ENCODE results near the gene NLRP1.
"Not testable (repeated sequence)": the region's sequence is repeated elsewhere in the genome, so short reads cannot be mapped to it uniquely, and the experiment has no call there.

Gene NLRP1

DNA sequence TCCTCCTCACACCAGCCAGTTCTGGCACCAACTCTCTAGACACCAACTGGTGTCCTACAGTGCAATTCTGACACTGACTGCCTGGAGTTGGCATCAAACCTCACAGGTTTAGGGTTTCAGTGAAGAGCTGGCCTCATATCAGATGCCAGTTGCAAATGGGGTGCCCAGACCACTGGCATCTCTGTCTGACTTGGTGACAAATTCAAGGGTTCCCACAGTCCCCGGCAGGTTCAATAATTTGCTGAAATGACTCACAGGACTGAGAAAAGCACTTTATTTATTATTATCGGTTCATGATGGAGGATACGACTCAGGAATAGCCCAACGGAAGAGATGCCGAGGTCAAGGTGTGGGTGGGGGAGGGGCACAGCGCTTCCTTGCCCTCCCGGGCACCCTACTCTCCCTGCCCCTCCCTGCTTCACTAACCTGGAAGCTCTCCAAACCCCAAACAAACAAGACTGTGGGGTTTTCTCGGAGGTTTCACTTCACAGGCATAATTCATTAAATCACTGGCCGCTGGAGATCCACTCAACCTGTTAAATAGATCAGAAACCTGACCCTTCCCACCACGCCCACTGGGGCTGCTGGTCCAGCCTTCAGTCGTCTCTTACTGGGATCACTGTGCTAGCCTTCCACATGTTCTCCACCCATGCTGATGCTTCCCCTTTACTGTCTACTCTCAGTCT, 1.7 kb upstream of the NLRP1 start:
- peak in 1 of 2 donors; percentile 48 for DNase-seq

DNA sequence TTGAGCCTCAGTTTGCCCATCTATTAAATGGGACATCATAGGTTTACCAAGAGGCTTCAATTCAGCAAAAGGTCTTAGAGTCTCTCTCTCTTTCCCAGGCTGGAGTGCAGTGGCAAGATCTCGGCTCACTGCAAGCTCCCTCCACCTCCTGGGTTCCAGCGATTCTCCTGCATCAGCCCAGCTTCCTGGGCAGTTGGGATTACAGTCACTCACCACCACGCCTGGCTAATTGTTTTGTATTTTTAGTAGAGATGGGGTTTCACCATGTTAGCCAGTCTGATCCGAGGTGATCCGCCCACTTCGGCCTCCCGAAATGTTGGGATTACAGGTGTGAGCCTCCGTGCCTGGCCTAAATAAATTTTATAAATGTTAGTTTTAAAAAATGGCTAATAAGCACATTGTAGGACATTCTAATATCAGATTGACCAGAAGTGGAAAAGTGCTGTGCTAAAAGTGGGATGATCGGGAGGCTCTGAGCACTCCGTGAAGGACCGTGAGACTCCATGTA, 1.0 kb upstream of the NLRP1 start:
- DNase-seq, result no peak

DNA sequence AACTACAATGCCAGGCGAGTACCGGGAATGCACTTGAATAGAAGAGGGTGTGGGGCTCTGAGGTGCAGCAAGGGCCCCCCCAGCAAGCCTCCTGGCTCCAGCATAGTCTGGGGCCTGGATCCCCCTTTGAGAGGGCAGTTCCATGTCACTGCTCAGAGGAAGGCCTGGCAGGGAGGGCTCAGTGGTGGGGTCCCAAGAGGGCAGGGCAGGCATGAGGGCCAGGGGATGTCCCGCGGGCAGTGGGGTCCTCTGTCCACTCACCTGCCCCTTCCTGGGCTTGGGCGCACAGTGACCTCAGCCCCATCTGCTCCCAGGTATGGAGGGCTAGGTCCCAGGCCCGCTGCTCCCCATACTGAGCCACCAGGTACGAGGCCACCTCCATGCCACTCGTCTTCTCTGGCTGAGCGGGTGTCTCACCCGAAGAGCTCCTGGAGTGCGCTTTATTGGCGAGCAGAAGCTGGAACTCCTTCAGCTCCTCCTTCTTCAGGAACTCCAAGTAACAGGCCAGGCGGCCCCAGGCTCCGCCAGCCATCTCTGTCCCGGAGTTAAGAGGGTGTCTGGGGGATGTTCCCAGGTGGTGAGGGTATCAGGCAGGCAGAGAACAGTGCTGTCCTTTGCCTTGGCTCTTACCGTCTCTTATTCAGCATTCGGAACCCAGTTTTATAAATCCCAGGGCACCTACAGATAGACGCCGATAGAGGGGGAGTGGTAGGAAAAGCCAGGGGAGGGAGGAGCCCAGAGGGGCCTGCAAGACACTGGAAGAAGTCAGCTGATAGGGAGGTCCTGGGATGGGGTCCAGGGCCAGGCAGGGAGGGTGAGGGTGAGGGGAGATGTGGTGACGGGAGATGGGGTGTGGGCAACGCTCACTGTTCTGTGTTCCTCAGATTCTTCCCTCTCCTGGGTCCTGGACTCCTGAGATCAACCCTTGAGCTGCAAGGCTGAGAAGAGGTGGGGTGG, 605 bp downstream of the NLRP1 start:
- DNase-seq, result peak in 1 of 2 donors; percentile 23

DNA sequence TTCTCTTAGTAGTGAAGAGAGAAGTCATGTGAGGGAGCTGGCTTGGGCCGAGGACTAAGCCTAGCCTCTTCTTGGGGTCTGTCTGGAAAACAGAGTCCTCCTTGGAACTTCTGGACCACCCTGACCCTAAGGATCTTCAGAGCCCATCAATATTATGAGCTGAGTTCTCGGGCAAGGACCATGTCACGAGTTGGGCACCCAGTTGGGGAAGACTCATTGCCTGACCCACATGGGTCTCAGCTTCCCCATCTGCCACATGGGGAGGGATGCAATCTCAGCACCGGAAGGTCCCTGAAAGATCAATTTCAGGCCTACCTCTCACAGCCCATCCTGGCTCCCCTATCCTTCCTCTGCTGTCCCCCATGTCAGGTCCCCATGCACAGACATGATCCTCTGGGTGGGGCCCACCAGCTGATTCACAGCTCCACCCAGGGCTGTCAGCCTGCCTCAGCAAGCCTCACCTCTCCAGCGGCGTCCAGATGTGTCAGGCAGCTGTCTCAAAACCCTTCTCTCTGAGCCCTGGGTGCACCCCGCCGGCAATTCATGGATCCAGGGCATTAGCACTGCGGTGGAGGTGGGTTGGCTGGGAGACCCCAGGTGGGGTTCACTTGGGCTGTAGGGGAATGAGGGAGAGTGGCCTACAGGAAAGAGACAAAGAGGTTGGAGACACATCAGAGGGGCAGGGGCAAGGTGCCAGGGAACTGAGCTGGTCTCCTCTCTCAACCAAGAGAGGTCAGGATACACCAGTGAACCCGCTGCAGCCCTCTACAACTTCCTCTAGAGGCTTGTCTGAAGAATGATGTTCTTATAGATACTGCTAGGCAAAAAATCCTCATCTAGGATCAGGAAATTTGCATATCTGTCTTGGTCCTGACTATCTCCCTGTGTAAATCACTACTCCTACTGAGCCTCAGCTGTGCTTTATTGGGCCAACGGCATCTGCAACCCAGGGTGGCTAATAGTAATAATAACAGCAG, 1.8 kb downstream of the NLRP1 start:
- DNase-seq, result peak in 1 of 2 donors; percentile 13

DNA sequence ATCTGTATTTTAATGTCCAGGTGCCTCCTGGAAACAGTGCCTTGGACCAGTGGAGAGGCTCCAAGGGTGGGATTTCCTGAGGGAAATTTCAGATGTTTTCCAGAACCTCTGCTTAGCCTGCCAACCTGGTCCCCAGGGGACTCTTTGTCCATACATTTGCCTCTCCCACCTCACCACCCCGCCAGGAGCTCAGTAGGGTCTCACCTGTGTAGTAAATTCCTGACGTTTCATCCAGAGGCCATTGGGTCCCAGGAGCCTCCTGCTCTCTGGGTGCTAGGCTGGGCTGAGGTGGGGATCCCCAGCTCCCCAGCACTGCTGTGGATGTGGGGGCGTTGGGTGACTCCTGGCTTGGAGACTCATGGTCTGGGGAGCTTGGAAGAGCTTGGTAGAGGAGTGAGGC, 2.7 kb downstream of the NLRP1 start:
- no peak for DNase-seq

DNA sequence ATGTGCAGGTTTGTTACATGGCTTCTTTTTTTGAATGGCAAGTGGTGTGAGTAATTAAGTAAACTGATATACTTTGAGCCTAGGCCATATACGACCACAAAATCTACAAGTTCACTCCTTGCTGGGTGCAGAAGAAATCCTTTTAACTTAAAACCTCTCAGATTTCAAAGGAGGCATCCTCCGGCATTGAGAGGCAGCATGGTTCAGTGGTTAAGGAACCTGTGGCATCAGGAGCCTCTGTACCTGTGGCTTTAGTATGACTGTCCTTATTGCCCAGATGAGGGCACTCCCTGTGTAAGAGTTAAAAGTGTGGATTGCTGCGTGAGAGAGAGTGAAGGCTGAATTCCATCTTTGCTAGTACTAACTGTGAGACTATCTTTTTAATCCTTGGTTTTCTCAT, 3.3 kb downstream of the NLRP1 start:
- no peak for DNase-seq

DNA sequence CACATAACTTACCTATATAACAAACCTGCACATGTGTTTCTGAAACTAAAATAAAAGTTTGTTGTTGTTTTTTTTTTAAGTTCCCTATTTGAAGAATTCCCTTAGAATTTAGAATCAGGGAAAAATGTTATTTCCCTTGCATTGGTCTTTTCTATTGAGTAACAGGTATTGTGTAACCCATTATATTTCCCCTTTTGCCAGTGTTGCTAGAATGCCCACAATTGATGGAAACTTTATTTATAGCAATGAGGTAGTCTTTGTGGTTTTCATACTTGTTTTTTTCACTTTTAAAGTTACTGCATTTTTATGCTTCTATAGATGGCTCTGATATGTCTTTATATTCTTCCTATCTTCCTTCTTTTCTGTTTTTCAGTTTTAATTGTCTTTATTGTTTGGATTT, 3.9 kb downstream of the NLRP1 start:
- DNase-seq, result no peak

DNA sequence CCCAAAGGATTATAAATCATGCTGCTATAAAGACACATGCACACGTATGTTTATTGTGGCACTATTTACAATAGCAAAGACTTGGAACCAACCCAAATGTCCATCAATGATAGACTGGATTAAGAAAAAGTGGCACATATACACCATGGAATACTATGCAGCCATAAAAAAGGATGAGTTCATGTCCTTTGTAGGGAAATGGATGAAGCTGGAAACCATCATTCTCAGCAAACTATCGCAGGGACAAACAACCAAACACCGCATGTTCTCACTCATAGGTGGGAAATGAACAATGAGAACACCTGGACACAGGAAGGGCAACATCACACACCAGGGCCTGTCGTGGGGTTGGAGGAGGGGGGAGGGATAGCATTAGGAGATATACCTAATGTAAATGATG, 5.5 kb downstream of the NLRP1 start:
- DNase-seq, result not testable (repeated sequence)

DNA sequence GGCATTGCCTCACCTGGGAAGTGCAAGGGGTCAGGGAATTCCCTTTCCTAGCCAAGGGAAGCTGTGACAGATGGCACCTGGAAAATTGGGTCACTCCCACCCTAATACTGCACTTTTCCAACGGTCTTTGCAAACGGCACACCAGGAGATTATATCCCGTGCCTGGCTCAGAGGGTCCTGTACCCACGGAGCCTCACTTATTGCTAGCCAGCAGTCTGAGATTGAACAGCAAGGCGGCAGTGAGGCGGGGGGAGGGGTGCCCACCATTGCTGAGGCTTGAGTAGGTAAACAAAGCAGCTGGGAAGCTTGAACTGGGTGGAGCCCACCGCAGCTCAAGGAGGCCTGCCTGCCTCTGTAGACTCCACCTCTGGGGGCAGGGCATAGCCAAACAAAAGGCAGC, 11.3 kb downstream of the NLRP1 start:
- not testable (repeated sequence) for DNase-seq

DNA sequence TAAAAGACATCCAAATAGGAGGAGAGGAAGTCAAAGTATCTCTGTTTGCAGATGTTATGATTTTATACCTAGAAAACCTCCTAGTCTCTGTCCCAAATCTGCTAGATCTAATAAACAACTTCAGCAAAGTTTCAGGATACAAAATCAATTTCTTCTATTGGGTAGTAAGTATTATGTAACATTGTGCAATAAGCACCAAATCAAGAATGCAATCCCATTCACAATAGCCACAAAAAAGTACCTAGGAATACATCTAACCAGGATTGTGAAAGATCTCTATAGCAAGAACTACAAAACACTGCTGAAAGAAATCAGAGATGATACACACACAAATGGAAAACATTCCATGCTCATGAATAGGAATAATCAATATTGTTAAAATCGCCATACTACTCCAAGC, 13.0 kb downstream of the NLRP1 start:
- DNase-seq, result no peak

DNA sequence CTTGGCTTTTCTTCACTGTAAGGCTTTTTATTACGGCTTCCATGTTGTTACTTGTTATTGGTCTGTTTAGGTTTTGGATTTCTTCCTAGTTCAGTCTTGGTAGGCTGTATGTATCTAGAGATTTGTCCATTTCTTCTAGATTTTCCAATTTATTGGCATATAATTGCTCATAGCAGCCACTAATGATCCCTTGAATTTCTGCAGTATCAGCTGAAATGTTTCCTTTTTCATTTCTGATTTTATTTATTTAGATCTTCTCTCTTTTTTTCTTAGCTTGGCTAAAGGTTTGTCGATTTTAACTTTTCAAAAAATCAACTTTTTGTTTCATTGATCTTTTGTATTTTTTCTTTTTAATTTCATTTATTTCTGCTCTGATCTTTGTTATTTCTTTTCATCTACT, 18.5 kb downstream of the NLRP1 start:
- no peak for DNase-seq

DNA sequence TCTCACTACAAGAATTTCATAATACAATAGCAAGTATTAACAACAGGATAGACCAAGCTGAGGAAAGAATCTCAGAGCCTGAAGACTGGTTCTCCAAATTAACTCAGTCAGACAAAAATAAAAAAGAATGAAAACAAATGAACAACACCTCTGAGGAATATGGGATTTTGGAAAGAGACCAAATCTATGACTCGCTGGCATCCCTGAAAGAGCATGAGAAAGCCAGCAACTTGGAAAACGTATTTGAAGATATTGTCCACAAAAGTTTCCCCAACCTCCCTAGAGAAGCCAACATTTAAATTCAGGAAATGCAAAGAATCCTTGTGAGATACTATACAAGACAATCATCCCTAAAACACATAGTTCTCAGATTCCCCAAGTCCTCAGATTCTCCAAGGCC, 20.9 kb downstream of the NLRP1 start:
- DNase-seq, result no peak

DNA sequence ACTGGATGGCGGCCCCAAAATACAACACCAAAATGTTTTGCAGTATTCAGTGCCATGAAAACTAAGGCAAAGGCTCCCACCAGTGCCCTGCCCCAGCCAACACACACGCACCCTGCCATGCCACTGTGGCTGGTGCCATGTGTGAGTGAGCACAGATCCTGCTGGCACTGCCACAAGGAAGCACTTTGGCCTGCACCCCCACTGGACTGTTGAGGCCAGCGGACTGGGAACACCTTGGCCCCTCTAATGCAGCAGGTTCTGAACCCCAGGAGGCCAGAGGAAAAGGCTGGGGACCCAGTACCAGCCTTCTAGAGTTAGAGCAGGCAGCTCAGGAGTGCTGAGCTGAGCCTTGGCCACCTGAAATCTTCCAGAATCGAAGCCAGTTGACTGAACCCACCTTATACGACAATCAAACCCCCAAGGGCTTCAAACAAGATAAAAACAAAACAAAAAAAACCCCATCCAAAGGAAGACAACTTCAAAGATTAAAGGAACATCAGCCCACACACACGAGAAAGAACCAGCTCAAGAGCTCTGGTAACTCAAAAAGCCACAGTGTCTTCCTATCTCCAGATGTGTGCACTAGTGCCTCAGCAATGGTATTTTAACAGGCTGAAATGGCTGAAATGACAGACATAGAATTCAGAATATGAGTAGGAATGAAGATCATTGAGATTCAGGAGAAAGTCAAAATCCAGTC, 21.5 kb downstream of the NLRP1 start:
- no peak for DNase-seq

DNA sequence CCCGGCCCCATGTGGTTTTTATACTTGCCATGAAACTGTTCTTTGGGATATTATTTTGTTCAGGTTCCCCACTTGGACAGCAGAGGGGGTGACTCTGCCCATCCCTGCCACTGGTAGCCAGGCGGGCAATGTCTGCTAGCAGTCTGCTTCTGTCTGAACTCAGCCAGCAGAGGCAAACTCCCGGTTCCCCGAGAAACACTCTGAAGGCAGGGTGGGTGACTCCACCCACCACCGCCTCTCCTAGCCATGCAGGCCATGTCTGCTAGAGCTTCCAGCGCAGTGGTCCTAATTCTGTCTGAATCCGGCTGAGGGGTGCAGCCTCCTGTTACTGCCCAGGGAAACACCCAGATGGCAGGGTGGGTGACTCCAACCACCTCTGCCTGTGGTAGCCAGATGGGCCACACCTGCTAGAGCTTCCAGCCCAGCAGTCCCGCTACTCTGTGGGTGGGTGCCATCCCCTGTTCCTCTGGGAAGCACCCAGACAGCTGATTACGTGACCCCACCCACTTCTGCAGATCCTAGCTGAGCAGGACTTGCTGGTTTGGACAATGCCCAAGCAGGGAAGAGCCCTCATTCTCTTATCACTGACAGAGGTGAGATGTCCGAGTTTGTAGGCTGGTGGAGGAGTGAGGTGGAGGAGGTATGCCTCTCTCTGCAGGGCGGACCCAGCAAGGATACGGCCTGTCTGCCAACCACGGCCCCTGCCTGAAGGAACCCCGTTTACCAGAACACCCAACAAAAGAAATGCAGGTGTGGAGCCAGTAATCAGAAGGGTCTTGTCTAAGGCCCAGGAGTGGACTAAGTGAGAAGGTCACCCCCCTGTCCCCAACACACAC, 22.4 kb downstream of the NLRP1 start:
- DNase-seq, result no peak

DNA sequence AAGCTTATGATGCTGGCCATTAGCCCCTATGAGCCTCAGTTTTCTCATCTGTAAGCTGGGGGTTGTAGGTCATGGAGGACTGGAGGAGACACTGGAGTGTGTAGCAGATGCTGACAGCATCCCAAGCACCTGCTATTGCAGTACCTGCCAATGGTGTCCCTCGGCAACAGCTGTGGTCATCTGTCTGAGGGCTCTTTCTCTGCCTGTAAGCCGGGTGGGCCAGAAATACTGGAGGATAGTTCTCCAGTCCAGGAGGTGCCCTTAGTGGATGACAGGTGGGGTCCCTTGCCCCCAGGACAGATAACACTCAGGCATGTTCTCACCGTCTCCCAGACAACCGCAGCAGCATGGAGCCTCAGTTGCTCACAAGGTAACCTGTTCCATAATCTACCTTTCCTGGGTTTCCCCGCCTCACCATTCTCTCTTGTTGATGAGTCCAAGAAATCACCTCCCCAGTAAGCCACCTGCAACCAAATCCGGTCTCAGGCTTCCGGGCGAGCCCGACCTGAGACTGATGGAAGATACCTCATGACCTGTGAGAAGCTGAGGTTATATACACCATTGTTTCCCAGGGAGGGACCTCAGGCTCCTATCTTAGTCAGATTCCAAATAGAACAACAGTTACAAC, 23.8 kb downstream of the NLRP1 start:
- DNase-seq, result no peak

DNA sequence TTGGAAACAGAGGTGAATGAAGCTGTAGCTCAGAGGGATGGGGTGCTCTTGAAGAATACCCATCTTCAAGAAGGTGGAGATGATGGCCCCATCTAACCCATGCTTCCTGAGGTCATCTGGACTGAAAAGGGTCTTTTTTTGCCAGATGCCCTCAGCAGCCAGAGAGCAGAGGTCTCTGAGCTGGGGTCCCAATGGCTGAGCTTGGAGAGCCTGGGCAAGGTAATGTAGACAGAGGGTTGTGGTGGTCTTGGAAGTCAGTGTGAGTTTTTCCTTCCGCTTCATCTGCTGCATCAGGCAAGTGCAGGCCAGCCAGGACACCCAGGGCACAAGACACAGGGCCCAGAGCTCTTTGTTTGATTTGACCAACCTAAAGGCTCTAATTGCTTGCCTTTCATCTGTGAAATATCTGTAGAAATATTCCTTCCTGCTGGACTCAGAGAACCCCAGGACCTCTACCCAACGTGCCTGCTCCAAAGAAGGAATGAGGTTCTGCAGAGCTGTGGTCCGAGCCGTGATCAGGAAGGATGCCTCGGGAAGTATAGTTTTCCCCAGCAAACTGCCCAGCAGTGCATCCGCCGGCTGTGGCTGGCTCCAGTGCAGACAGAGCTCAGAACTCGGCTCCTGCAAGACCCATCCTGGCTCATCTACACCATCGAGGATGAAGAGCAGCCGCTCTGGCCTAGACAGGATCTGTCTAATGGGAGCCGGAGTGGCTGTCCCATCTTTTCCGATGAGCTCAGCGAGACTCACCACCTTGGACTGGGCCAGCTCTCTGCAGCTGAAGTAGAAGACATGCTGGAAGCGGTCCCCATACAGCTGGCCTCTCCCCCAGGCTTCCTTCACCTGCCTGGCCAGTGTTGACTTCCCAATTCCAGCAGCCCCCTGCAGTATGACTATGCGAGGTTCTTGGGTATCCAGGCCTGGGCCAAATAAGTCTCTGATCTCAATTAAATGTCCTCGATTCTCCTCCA, 25.2 kb downstream of the NLRP1 start:
- DNase-seq, result no peak

DNA sequence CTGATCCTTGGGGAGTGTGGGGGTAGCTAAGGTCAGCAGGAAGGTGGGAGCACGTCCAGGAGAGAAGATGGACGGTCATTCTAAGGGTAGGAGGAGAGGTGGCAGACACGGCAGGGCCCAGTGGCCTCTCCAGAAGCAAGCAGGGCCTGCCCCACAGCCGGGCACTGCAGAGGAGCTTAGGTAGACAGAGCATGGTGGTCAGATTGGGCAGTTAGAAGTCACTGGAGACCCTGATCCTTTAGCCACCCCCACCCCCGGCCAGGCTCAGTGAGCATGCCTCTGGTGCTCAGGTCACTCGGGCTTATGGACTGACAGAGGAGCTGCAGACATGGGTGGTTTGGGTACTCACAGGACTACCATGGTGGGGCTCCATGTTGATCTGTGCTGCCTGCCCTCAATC, 26.3 kb downstream of the NLRP1 start:
- DNase-seq, result no peak

DNA sequence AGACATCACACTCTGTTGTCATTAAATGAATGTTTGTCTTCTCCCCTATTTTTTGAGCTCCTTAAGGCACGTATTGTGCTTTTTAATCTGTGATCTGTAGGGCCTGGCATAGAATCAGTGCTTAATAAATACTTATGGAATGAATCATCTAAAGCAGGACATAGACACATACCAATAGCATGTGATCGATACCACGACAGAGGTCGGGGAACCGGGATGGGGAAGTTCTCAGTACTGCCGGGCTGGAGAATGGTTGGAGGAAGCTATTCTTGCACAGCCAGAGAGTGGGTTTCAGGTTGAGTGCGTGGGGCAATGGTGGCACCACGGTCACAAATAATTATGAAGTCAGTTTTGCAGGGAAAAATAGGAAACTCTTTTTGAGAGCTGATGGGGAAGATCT, 26.8 kb downstream of the NLRP1 start:
- DNase-seq, result no peak

DNA sequence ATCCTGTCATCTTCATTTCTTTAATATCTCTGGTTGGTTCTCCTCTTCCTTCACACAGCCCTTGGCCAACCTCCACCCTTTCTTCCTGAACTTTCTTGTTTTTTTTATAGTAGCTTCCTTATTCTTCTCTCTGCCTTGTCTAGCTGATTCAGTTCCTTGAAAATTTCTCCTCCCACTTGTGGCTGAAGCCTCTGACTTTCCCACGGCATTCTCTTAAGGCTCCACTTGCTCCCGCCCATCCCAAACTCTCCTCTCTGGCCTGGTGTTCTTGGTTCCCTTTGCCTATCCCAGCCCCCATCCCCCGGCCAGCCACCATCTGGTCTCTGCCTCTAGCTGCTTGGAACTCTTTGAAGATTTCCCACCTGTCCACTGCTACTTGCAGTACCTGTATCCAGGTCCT, 29.1 kb downstream of the NLRP1 start:
- DNase-seq, result no peak
